Activated T-cell treated with anti-CD3 and anti-CD28 coated beads, Interleukin-2, amount 50 U/mL, for 4 hours (primary cell): Measurements from ENCODE around the gene CLASRP. TPM values are rescaled to one million over a fixed set of nuclear protein-coding genes. Genes with fewer than 3 reads are reported as not detected.

Experiments
- ATAC-seq, 2 donors: fragments of 200-7000 bp; cut with Tn5 transposase; one replicate each; pipeline ENCODE4 v1.10.0; 2021
- DNase-seq: peaks from one replicate; pipeline ENCODE4 v3.0.0-alpha.2; 2020
- H3K27me3 Mint-ChIP-seq: one replicate; pipeline ENCODE4 v1.8.0; 2021; ENCODE audit warnings: low read depth, mixed read lengths
- H3K36me3 Mint-ChIP-seq: one replicate; pipeline ENCODE4 v1.8.0; 2022; ENCODE audit warnings: mixed read lengths; ENCODE audit not compliant: insufficient read depth
- H3K4me1 Mint-ChIP-seq: one replicate; pipeline ENCODE4 v1.8.0; 2021; ENCODE audit warnings: low read depth, mixed read lengths
- H3K4me3 Mint-ChIP-seq: one replicate; pipeline ENCODE4 v1.8.0; 2021; ENCODE audit warnings: mild to moderate bottlenecking, moderate library complexity, mixed read lengths
- H3K9me3 Mint-ChIP-seq: one replicate; pipeline ENCODE4 v1.8.0; 2021; ENCODE audit warnings: mixed read lengths
- total RNA-seq, 3 donors: library from RNA; stranded (reverse); gene quantifications; one replicate each; pipeline ENCODE4 v1.2.1, GENCODE V29; 2021

The CLASRP gene
- total RNA-seq, 3 donors from 2014 or later, result 111 to 114 (median 114) TPM

- no peak for DNase-seq
- Mint-ChIP-seq H3K4me3 (peak overlapping the region; percentile 59), H3K4me1 (peaks cover 33% of the 10 kb centered on the region), H3K36me3 (peaks cover 31% of the 10 kb centered on the region), H3K9me3 (no peaks in the 10 kb centered on the region), H3K27me3 (no peaks in the 10 kb centered on the region)
- no peak for ATAC-seq
Observed at GRCh38 chr19:45037393-45038169, 1.3 kb upstream of the CLASRP start.

- Mint-ChIP-seq H3K36me3 (peaks cover 22% of the 10 kb centered on the region), H3K4me1 (peaks cover 36% of the 10 kb centered on the region), H3K9me3 (no peaks in the 10 kb centered on the region), H3K27me3 (no peaks in the 10 kb centered on the region), H3K4me3 (peak overlapping the region; percentile 96)
- DNase-seq, result no peak
- no peak for ATAC-seq
Observed at GRCh38 chr19:45040059-45040771, 1.4 kb downstream of the CLASRP start.

- Mint-ChIP-seq H3K27me3 (no peaks in the 10 kb centered on the region), H3K9me3 (no peaks in the 10 kb centered on the region), H3K4me1 (peaks cover 45% of the 10 kb centered on the region), H3K36me3 (peaks cover 28% of the 10 kb centered on the region), H3K4me3 (peak overlapping the region; percentile 73)
- DNase-seq (no peak), ATAC-seq (no peak)
Observed at GRCh38 chr19:45041125-45041524, 2.3 kb downstream of the CLASRP start.

GRCh38 chr19:45045671-45046353 is 7.0 kb downstream of the CLASRP start:
- peaks cover 53% of the 10 kb centered on the region for H3K4me1 Mint-ChIP-seq
- no peaks in the 10 kb centered on the region for H3K27me3 Mint-ChIP-seq
- ATAC-seq (no peak), DNase-seq (no peak)
- H3K36me3 Mint-ChIP-seq, result peaks cover 31% of the 10 kb centered on the region
- H3K9me3 Mint-ChIP-seq, result no peaks in the 10 kb centered on the region
- H3K4me3 Mint-ChIP-seq, result no peak overlapping the region

GRCh38 chr19:45046355-45046754 is 7.5 kb downstream of the CLASRP start:
- DNase-seq (no peak), ATAC-seq (no peak)
- H3K27me3 Mint-ChIP-seq, result no peaks in the 10 kb centered on the region
- no peak overlapping the region for H3K4me3 Mint-ChIP-seq
- H3K36me3 Mint-ChIP-seq, result peaks cover 28% of the 10 kb centered on the region
- peaks cover 50% of the 10 kb centered on the region for H3K4me1 Mint-ChIP-seq
- no peaks in the 10 kb centered on the region for H3K9me3 Mint-ChIP-seq

GRCh38 chr19:45047188-45047797 is 8.4 kb downstream of the CLASRP start:
- no peaks in the 10 kb centered on the region for H3K27me3 Mint-ChIP-seq
- DNase-seq (no peak), ATAC-seq (no peak)
- H3K4me3 Mint-ChIP-seq, result peak overlapping the region; percentile 60
- H3K36me3 Mint-ChIP-seq, result peaks cover 24% of the 10 kb centered on the region
- H3K4me1 Mint-ChIP-seq, result peaks cover 43% of the 10 kb centered on the region
- no peaks in the 10 kb centered on the region for H3K9me3 Mint-ChIP-seq

- Mint-ChIP-seq H3K4me3 (no peak overlapping the region), H3K36me3 (peaks cover 26% of the 10 kb centered on the region), H3K27me3 (no peaks in the 10 kb centered on the region)
Observed at GRCh38 chr19:45049073-45049736, 10.4 kb downstream of the CLASRP start.

GRCh38 chr19:45050036-45050435 is 11.2 kb downstream of the CLASRP start:
- ATAC-seq, result no peak
- H3K9me3 Mint-ChIP-seq, result no peaks in the 10 kb centered on the region
- H3K4me3 Mint-ChIP-seq, result no peak overlapping the region
- H3K27me3 Mint-ChIP-seq, result no peaks in the 10 kb centered on the region
- peaks cover 41% of the 10 kb centered on the region for H3K4me1 Mint-ChIP-seq
- no peak for DNase-seq
- peaks cover 29% of the 10 kb centered on the region for H3K36me3 Mint-ChIP-seq

More at GRCh38 chr19:45049073-45049736, 10.4 kb downstream of the CLASRP start:
- DNase-seq, result no peak
- no peaks in the 10 kb centered on the region for H3K9me3 Mint-ChIP-seq
- ATAC-seq, result no peak
- peaks cover 43% of the 10 kb centered on the region for H3K4me1 Mint-ChIP-seq

GRCh38 chr19:45051929-45052579 is 13.2 kb downstream of the CLASRP start:
- Mint-ChIP-seq H3K4me3 (no peak overlapping the region), H3K36me3 (peaks cover 25% of the 10 kb centered on the region)
- no peak for ATAC-seq

GRCh38 chr19:45056831-45057230 is 18.0 kb downstream of the CLASRP start:
- no peaks in the 10 kb centered on the region for H3K9me3 Mint-ChIP-seq
- DNase-seq (no peak), ATAC-seq (no peak)
- H3K36me3 Mint-ChIP-seq, result peaks cover 44% of the 10 kb centered on the region
- peaks cover 9% of the 10 kb centered on the region for H3K4me1 Mint-ChIP-seq
- H3K4me3 Mint-ChIP-seq, result no peak overlapping the region
- no peaks in the 10 kb centered on the region for H3K27me3 Mint-ChIP-seq

More at GRCh38 chr19:45051929-45052579, 13.2 kb downstream of the CLASRP start:
- H3K4me1 Mint-ChIP-seq, result peaks cover 21% of the 10 kb centered on the region
- no peaks in the 10 kb centered on the region for H3K27me3 Mint-ChIP-seq
- no peaks in the 10 kb centered on the region for H3K9me3 Mint-ChIP-seq
- no peak for DNase-seq

- Mint-ChIP-seq H3K36me3 (peaks cover 41% of the 10 kb centered on the region), H3K9me3 (no peaks in the 10 kb centered on the region), H3K4me3 (no peak overlapping the region), H3K27me3 (no peaks in the 10 kb centered on the region), H3K4me1 (peaks cover 8% of the 10 kb centered on the region)
- ATAC-seq, result no peak
- no peak for DNase-seq
Observed at GRCh38 chr19:45057444-45057843, 18.6 kb downstream of the CLASRP start.

GRCh38 chr19:45058622-45059159 is 19.8 kb downstream of the CLASRP start:
- H3K4me1 Mint-ChIP-seq, result peaks cover 8% of the 10 kb centered on the region
- no peaks in the 10 kb centered on the region for H3K9me3 Mint-ChIP-seq
- DNase-seq (no peak), ATAC-seq (no peak)
- H3K4me3 Mint-ChIP-seq, result no peak overlapping the region
- H3K27me3 Mint-ChIP-seq, result no peaks in the 10 kb centered on the region
- H3K36me3 Mint-ChIP-seq, result peaks cover 44% of the 10 kb centered on the region

GRCh38 chr19:45059258-45059965 is 20.6 kb downstream of the CLASRP start:
- H3K4me3 Mint-ChIP-seq, result no peak overlapping the region
- peak; percentile 85 for DNase-seq
- no peaks in the 10 kb centered on the region for H3K27me3 Mint-ChIP-seq
- peak; percentile 90 to 95 for ATAC-seq
- H3K36me3 Mint-ChIP-seq, result peaks cover 42% of the 10 kb centered on the region
- no peaks in the 10 kb centered on the region for H3K9me3 Mint-ChIP-seq
- peaks cover 8% of the 10 kb centered on the region for H3K4me1 Mint-ChIP-seq
